SKM-1 (cell line): Measurements from ENCODE around the gene FPR3.
A peak's percentile ranks its signal among the peaks of the same experiment; 100 is the strongest.
"Not testable (repeated sequence)": the region's sequence is repeated elsewhere in the genome, so short reads cannot be mapped to it uniquely, and the experiment has no call there.

ENCODE experiments used
- DNase-seq: peaks from one replicate; lab custom pipeline; 2025; ENCODE audit not compliant: unreplicated experiment; lab: John Stamatoyannopoulos, UW

The FPR3 gene

DNA sequence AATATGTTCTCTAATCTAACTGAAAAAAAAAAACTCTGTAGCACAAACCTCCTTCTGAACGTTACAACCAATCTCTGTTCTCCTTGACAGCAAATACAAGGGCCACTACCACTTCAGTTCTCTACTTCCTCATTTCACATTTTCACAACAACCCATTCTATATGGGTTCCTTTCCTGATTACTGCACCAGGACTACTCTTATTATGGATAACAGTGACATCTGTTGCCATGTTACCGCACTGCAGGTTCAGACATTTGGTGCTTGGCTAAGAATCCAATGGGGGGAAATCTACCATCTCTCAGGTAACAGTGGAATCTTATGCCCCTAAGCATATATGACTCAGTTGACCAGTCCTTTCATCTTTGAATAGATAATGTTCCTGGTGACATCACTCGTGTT lies 11.6 kb upstream of the FPR3 start:
- peak; percentile 64 for DNase-seq

DNA sequence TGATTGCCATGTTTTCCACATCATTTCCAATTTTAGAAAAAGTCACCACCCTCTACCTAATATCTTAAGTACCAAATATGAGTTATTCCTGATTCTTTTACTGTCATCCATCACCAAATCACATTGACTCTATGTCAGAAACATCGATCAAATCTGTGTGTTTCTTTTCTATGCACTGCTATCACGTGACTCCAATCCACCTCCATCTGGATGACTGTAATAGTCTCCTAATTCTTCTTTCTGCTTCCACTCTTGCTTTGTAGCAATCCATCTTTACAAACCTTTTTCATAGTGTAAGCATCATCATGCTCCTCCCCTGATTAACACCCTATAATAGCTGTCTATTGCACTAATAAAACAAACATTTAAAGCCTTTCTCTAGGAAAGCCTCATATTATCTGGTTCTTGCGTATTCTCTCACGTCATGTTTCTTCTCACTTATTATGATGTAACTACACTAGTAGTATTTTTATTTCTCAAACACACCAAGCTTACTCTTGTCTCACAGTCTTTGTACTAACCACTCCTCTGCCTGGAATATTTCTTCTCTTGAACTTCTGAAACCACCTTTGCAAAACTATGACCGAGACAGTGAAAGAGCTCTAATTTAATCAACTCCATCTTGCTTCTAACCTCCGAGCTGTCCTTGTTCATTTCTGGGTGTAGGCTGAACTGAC lies 10.7 kb upstream of the FPR3 start:
- DNase-seq = no peak

DNA sequence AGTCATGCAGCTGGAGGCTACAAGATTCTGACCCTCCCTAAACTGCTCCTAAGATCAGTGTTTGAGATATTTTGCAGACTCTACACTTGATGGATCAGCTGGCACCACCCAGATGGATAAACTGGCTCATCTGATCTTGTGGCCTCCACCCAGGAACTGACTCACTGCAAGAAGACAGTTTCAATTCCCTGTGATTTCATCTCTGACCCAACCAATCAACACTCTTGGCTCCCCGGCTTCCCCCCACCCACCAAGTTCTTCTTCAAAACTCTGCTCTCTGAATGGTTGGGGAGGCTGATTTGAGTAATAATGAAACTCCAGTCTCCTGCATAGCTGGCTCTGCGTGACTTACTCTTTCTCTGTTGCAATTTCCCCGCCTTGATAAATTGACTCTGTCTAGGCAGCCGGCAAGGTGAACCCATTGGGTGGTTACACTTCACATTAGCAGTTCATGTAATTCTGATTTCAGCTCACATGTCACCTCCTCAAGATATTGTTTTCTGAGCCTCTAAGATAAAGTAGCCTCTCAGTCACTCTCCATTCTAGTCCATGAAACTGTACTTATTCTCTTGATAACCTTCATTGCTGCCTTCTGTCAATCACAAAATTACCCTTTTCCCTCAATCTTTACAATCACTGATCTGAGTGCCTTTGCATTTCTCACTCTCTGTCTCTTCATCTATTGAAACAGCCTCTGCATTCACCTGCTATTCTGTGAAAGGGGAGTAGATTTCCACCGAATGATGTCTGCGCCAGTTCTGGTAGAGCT lies 9.9 kb upstream of the FPR3 start:
- peak; percentile 36 for DNase-seq

DNA sequence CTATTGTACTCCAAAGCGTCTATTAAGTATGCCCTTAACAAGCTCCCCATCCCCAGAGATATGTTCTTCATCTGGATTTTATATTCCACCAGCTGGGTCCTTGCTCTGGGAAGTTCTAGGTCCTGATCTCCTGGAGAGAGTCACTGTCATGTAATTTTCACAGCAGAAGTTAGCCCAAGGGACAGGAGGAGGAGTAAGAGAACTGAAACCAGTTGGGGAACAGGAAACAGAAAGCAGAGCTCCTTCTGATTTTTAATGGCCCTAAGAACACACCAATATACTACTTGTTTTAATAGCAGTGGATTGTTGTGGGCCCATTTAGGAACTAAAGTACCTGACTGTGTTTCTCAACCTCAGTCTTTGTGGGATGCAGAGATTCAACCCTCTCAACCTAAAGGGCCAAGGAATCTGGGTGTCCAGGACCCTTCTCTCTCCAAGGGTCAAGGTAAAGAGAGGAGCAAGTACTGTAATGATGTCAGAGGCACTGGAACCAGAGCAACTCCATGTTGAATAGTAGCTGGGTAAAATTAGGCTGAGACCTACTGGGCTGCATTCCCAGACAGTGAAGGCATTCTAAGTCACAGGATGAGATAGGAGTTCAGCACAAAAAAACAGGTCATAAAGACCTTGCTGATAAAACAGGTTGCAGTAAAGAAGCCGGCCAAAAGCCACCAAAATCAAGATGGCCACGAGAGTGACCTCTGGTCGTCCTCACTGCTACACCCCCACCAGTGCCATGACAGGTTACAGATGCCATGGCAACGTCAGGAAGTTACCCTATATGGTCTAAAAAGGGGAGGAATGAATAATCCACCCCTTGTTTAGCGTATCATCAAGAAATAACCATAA lies 8.1 kb upstream of the FPR3 start:
- no peak for DNase-seq

DNA sequence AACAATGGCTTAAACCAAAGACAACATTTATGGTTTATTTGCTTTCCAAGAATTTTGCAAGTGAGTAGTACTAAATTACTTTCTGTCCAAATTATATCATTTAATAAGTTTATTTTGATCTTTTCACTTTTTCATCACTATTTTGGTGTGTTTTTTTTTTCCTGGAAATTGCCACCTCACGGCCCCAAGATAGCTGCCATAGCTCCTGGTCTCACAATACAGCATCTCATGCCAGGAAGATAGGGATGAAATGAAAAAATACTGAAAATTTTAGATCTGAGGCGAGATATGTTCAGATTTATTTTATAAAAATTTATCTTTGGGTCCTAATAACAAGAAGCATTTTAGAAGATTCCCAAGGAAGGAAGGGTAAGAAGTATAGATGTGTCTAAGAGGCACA lies 6.9 kb upstream of the FPR3 start:
- DNase-seq = no peak

DNA sequence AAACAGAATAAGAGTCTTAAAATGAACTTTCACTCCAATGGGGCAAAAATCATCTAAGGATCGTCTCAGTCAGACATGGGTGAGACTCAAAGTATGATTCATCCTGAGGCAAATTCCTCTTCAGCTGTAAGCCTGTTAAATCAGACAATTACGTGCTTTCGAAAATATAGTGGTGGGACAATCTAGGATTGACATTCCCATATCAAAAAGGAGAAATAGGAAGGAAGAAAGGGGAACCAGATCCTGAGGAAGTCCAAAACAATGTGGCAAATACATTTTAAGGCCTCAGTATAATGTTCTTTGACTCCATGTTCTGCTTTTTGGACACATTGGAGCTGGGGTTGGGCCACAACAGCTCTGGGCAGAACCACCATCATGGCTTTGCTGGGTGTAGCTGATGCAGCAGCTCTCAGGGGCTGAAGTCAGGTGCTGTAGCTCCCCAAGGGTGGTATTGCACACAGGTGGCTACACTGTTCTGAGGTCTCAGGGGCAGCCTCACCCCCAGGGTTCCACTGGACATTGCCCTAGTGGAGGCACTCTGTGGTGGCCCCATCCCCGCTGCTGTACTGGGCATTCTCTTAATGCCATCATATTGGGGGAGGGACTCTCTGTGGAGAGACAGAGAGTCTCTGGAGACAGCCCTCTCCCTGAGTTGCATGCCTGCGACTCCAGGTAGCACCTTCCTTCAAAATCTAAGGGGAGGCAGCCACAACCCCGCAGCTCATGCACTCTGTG lies 5.7 kb upstream of the FPR3 start:
- DNase-seq = no peak

DNA sequence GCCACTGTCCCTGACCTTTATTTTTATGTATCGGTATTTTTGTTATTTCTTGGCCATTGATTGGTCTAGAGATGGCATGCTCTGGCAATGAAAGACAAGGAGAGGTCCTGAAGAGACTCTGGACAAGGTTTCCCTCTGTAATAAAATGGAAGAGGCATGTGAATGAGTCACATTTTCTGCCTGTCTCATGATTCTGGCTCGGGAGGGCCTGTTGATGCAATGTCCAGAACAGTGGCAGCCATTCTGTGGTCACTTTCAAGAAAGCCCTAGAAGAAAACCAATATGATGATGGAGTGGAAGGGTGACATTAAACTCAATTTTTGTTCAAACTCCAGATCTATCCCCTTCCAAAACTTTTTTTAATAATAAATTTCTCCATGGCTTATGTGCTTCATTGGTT lies 2.0 kb upstream of the FPR3 start:
- DNase-seq = no peak

DNA sequence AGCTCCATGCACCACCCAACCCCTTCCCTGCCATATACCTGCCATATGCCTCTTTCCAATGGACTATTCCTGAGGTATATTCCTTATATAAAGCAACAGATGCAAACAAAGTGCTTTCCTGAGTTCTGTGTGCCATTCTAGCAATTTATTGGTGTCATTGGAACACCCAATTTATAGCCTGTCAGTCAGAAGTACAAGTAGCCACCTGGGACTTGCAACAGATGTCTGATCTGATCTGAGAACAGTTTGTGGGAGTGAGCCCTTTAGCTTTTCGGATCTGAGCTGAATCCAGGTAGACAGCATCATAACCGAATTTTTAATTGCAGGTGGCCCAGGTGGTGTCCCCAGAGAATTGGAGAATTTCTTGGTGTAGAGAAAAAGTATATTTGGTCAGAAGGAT lies 963 bp upstream of the FPR3 start:
- DNase-seq = no peak

DNA sequence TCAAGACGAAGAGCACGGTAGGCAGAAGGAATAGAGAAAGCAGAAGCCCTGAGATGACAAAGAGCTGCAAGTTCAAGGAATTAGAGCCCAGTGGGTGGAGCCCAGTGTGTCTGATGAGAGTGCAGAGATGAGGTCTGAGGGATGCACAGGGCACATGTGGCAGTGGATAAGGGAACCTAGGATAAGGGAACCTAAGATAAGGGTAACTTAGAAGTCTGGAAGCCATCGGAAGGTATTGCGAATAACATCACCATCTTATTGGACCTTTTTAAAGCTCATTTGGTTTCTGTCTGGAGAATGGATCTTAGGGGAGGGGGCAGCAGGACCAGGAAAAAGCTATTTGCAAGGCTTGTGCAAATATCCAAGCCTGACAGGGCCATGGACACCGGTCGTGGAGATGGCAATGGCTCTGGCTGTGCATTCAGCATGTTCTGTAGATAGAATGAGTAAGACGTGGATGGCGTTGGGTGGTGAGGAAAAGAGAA lies 1.3 kb downstream of the FPR3 start:
- DNase-seq = no peak

DNA sequence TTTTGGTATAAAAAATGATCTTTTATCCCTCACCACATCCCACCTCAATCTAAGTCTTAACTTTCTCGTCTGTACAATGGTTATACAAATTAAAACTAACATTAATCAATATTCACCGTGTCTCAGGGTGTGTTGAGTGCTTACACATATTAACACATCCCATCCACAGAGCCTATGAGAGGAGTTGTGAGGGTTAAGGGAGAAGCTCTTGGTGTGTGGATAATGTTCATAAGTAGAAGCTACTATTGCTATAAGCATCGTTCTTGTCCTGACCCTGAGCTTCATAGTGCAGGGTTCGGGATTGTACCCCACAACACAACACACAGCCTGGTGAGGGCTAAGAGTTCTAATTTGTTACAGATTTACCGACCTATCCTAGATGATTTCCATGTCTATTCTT lies 2.5 kb downstream of the FPR3 start:
- no peak for DNase-seq

DNA sequence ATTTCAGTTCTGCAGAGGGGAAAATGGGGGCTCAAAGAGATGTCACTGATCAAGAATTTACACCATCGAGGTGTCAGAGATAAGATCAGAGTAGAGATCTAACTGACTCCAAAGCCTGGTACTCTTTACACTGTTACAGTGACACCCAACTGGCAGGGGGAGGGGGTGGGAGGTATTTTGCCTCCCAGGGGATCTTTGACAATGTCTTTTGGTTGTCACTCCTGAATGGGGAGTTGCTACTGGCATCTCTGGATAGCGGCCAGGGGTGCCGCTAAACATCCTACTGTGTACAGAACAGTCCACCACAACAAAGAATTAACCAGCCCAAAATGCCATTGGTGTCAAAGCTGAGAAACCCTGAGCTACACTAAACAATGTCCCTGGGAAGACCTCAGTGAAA lies 3.1 kb downstream of the FPR3 start:
- DNase-seq = no peak

DNA sequence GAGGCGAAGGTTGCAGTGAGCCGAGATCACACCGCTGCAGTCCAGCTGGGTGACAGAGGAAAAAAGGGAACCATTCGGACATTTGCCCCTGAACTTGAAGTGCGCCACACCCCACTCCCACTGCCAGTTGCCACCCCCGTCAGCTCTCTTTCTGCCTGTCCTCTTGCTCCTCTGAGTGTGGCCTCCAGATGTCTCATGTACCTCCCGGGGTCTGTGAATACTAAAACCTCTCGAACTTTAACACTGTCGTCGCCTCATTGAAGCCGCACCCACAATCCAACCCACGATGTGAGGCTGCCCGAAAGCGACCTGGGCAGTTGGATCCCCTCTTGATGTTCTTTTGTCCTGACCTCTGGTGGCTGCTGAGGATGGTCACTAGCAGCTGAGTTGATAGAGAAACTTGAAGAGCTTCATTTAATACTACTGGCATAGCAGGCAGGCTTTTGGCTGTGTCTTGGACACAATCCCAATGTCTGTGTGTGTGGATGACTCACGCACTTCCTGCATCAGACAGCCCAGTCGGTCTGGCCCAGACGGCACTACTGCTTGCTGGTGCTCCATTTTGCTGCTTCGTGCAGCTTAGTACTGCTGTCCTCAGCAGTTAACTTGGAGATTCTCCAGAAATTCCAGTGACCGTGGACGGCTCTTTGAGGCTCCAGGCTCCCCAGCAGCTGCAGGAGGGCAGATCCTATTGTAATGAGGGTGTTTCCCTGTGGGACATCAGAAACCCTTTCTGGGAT lies 4.2 kb downstream of the FPR3 start:
- no peak for DNase-seq

DNA sequence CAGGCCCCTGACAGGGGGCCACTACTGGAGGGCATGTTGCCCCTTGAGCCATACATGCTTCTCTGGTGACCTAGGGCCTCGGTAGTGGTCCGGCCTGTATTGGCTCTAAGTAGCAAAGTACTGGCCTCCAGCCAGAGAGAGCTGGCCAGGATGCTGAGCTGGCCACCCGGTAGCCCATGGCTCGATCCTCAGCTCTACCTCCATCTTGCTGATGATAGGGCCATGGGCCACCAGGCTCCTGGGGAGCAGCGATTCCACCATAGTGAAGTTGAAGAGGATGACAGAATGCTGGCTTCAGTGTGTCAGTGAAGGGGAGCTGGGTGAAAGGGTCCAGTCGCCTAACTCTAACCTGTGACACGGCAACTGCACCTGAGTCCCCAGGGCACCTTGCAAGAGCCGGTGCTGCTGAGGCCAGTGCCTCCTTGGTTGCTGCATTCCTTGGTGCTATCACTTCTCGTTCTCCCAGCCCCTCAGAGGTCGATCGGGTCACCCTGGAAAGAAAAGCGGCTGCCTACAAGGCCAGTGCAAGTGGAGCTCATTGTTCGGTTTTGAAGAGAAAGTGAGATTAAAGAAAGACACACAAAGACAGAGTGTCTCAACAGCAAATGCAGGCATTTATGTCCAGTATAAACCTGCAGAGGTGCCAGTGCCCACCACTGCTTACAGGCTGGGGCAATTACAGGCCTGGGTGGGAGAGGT lies 5.0 kb downstream of the FPR3 start:
- no peak for DNase-seq

DNA sequence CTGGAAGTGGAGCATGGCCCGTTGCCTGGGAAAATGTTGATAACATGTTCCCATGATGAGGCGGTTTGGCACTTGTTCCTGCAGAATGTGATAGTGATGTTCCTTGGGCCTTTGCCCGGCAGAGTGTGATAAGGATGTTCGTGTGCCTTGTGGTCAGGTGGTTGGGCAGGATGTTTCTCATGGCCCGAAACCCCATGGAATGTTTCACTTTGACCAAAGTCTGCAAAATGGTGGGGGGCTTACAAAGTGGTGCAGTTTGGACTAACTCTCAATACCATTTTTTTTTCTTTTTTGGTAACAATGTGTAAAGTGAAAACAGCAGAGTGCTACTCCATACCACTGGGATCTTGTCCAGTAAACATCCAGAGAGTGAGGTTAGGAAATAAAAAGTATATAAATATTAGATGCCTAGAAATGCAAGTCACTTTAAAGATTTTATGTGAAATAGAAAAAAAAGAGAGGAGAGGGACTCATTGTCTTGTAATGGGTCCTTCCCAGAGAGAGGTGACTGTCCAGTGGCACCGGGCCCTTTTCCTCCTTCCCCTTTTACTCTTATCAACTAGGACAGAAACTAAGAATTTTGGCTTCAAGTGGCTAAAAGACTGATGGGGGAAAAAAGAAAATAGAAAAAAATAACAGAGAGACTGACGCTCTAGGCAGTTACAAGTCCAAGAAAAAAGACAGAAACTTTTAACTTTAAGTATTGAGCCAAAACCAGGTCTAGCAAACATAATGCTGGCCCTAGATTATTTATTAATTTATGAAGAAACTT lies 5.7 kb downstream of the FPR3 start:
- no peak for DNase-seq

DNA sequence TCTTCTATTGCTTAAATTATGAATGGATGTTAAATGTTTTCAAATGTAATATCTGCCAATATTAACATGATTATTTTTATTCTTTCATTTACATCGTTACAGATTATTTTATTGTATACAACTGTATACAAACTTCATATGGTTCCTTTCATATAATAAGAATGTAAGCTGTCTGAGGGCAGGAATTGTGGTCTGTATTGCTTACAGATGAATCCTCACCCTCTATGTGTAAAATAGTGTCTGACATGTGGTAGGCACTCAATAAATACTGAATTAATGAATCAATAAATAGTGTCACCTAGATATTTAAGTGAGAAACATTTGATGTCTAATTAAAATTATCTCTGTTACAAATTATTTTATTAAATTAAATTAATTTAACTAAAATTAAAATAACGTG lies 7.8 kb downstream of the FPR3 start:
- no peak for DNase-seq

DNA sequence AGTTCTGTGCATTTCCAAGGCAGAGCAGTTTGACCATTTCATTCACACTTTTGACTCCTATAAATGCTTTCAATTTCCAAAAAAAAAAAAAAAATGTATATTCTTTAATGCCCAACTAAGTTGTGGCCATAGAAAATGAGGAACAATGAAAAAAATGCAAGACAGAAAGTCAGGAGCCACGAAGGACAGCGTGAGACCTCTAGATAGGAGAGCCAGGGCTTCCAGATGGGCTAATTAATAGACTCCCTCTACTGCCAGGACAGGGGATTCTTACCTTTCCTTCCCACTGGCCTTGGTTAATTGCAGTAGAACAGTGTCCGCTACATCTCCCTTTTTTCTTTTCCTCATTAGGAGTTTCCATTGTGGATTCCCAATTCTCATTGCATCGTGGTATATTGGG lies 8.6 kb downstream of the FPR3 start:
- DNase-seq = no peak

DNA sequence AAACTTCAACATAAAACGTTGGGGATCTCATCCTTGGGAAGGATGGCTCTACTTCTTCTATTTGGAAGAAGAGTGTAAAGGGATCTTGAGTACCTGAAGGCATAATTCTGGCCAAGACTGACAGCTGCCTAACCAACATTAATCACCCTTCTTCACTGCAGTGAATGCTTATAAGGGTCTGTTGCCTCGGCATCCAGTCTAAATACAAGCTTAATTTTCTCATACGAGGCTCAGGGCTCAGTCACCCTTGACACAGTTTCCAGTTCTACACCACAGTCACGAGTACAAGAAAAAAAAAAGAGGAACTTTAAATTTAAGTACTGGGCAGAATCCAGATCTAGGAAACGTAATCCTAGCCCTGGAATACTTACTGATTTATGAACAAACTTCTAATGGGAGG lies 9.0 kb downstream of the FPR3 start:
- peak; percentile 15 for DNase-seq

DNA sequence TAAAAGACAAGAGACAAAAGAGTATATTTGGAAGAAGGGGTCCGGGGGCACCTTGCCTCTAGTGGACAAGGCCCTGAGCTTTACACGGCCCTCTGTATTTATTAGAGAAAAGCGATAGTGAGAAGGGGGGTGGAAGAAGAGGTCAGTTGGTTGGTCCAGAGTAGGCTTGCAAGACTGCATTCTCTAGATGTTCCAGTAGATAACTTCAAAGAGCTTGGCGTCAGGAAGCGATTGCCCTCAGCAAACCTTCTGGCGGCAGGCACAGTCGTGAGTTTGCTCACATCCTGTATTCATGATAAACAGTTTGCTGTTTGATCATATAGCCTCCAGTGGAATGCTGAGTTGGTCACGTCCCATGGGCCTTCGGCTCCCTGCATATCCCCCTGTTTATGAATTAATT lies 9.8 kb downstream of the FPR3 start:
- not testable (repeated sequence) for DNase-seq

DNA sequence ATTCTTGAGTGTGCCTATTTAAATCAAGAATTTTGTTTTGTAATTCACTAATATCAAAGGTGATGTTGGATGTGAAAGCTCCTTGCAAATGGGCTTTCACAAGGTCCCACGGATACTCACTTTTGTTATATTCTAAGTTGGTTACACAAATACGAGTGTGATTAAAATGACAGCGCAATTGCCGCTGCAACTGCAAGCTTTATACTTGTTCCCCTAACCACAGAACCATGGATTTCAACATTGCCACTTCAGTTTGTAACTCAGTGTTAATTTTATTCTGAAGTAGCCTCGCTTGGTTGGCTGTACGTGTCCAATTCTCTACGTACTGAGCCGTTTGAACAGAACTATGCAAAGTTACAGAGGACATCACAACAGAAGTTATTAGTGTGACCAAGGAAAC lies 10.4 kb downstream of the FPR3 start:
- DNase-seq = peak; percentile 10
